Stimulated activated CD4-positive, alpha-beta T cell treated with anti-CD3 and anti-CD28 coated beads, Interleukin-15, amount 100 ng/mL, for 24 hours (primary cell): ENCODE data around the gene CARD8.
"Not testable (repeated sequence)": the region's sequence is repeated elsewhere in the genome, so short reads cannot be mapped to it uniquely, and the experiment has no call there.

Experiments
- DNase-seq: peaks from one replicate; pipeline ENCODE4 v3.0.0-alpha.2; 2020

CARD8 gene

GRCh38 chr19:48255376-48256303 lies at the start of gene CARD8:
Gene CARD8 (minus strand): TSS chr19:48255912. CDS start chr19:48241020, 14,892 bp downstream.
- DNase-seq: peak; percentile 85

- no peak for DNase-seq
Observed at GRCh38 chr19:48303866-48304265, 48.2 kb upstream of the CARD8 start.

- DNase-seq: no peak
Observed at GRCh38 chr19:48303367-48303766, 47.7 kb upstream of the CARD8 start.

GRCh38 chr19:48302600-48302959 lies 46.9 kb upstream of the CARD8 start:
- DNase-seq: no peak

GRCh38 chr19:48301886-48302599 lies 46.3 kb upstream of the CARD8 start:
- DNase-seq: no peak

GRCh38 chr19:48297975-48298374 lies 42.3 kb upstream of the CARD8 start:
- DNase-seq: no peak

- no peak for DNase-seq
Observed at GRCh38 chr19:48296963-48297734, 41.4 kb upstream of the CARD8 start.

- no peak for DNase-seq
Observed at GRCh38 chr19:48295458-48295857, 39.7 kb upstream of the CARD8 start.

GRCh38 chr19:48292798-48293197 lies 37.1 kb upstream of the CARD8 start:
- DNase-seq: no peak

- DNase-seq: not testable (repeated sequence)
Observed at GRCh38 chr19:48291489-48291815, 35.7 kb upstream of the CARD8 start.

GRCh38 chr19:48290771-48291488 lies 35.2 kb upstream of the CARD8 start:
- peak; percentile 73 for DNase-seq

GRCh38 chr19:48290401-48290770 lies 34.7 kb upstream of the CARD8 start:
- DNase-seq: no peak

GRCh38 chr19:48287748-48288147 lies 32.0 kb upstream of the CARD8 start:
- no peak for DNase-seq

- DNase-seq: no peak
Observed at GRCh38 chr19:48284896-48285295, 29.2 kb upstream of the CARD8 start.

GRCh38 chr19:48283908-48284307 lies 28.2 kb upstream of the CARD8 start:
- no peak for DNase-seq

- DNase-seq: no peak
Observed at GRCh38 chr19:48279747-48280146, 24.0 kb upstream of the CARD8 start.

- DNase-seq: no peak
Observed at GRCh38 chr19:48274938-48275337, 19.2 kb upstream of the CARD8 start.

GRCh38 chr19:48274173-48274572 lies 18.5 kb upstream of the CARD8 start:
- DNase-seq: no peak

- DNase-seq: peak; percentile 38
Observed at GRCh38 chr19:48271531-48272151, 15.9 kb upstream of the CARD8 start.

GRCh38 chr19:48269617-48270026 lies 13.9 kb upstream of the CARD8 start:
- not testable (repeated sequence) for DNase-seq

- not testable (repeated sequence) for DNase-seq
Observed at GRCh38 chr19:48265326-48265725, 9.6 kb upstream of the CARD8 start.

GRCh38 chr19:48260359-48260714 lies 4.6 kb upstream of the CARD8 start:
- DNase-seq: not testable (repeated sequence)
